H1 (cell line): Measurements from ENCODE around the gene PLEKHM3. TPM values are rescaled to one million over a fixed set of nuclear protein-coding genes. Genes with fewer than 3 reads are reported as not detected.

ENCODE experiments used
- CTCF ChIA-PET: fragments of 300-600 bp; sonication (Branson Sonifier 250); formaldehyde crosslinking; loops from one replicate; lab custom pipeline; 2021; ENCODE audit not compliant: partially characterized antibody; lab: Charles Lee
- POLR2A ChIA-PET: fragments of 300-600 bp; sonication (Branson Sonifier 250); formaldehyde crosslinking; loops from one replicate; lab custom pipeline; 2021; ENCODE audit warnings: inconsistent platforms; ENCODE audit not compliant: partially characterized antibody; lab: Charles Lee
- DNase-seq, 2 experiments: peaks; one replicate each; pipeline versions ENCODE4 v3.0.0 to v3.0.0-alpha.2; 2010 to 2022; ENCODE audit warnings: low spot score in 2 of 2, low read depth in 1 of 2, mixed read lengths in 1 of 2
- FAIRE-seq: peaks from 2 replicates; lab custom pipeline; 2011; peaks lifted over from hg19 to GRCh38; lab: Jason Lieb, UNC
- H2AFZ ChIP-seq: 2 replicates; pipeline ENCODE4 v1.8.1; 2012; ENCODE audit warnings: low read length, inconsistent platforms
- H2AK5ac ChIP-seq: 2 replicates; pipeline ENCODE4 v1.6.1; 2013; ENCODE audit warnings: low read depth, low read length
- H2BK120ac ChIP-seq: replicated peaks from 2 replicates; pipeline ENCODE3; 2013; ENCODE audit warnings: low read depth, low read length, inconsistent platforms
- H2BK12ac ChIP-seq: 2 replicates; pipeline ENCODE4 v1.6.1; 2013; ENCODE audit warnings: low read depth, low read length
- H2BK15ac ChIP-seq: 2 replicates; pipeline ENCODE4 v1.6.1; 2013; ENCODE audit warnings: low read length
- H2BK20ac ChIP-seq: 2 replicates; pipeline ENCODE4 v1.6.1; 2013; ENCODE audit warnings: low read length
- H2BK5ac ChIP-seq: 2 replicates; pipeline ENCODE4 v1.6.1; 2013; ENCODE audit warnings: low read depth, low read length
- H3K14ac ChIP-seq: 2 replicates; pipeline ENCODE4 v1.6.1; 2013; ENCODE audit warnings: inconsistent platforms; ENCODE audit not compliant: insufficient read length
- H3K18ac ChIP-seq: 2 replicates; pipeline ENCODE4 v1.6.1; 2013; ENCODE audit warnings: low read length; ENCODE audit errors: extremely low read depth
- H3K23ac ChIP-seq: 2 replicates; pipeline ENCODE4 v1.6.1; 2013; ENCODE audit warnings: inconsistent platforms; ENCODE audit not compliant: insufficient read length
- H3K23me2 ChIP-seq: 2 replicates; pipeline ENCODE4 v1.6.1; 2013; ENCODE audit warnings: low read depth, low read length
- H3K27ac ChIP-seq: 2 replicates; pipeline ENCODE4 v1.6.1; 2011; ENCODE audit warnings: low read depth, low read length, inconsistent platforms
- H3K27me3 ChIP-seq, 4 experiments: replicated peaks in 1 of 4; 1 replicate in 1 of 4; 2 replicates in 3 of 4; pipeline versions ENCODE4 v1.6.1 to v1.8.1; 2011 to 2013; ENCODE audit warnings: low read length in 3 of 4, mild to moderate bottlenecking in 3 of 4, inconsistent platforms in 2 of 4, mixed read lengths in 2 of 4, moderate library complexity in 1 of 4; ENCODE audit not compliant: control insufficient read depth in 3 of 4, insufficient read depth in 3 of 4; ENCODE audit errors: extremely low read depth in 1 of 4
- H3K36me3 ChIP-seq, 4 experiments: 2 replicates each; pipeline versions ENCODE4 v1.6.1 to v1.8.1; 2011 to 2013; ENCODE audit warnings: mild to moderate bottlenecking in 4 of 4, low read length in 3 of 4, moderate library complexity in 2 of 4, control low read depth in 1 of 4, inconsistent platforms in 1 of 4; ENCODE audit not compliant: insufficient read depth in 4 of 4, control insufficient read depth in 2 of 4
- H3K4ac ChIP-seq: replicated peaks from 2 replicates; pipeline ENCODE3; 2013; ENCODE audit warnings: low read length, low read depth, mixed read lengths, inconsistent platforms; ENCODE audit not compliant: insufficient read length
- H3K4me1 ChIP-seq, 4 experiments: replicated peaks in 1 of 4; 1 replicate in 1 of 4; 2 replicates in 3 of 4; pipeline versions ENCODE4 v1.6.1 to v1.8.1; 2011 to 2013; ENCODE audit warnings: low read length in 3 of 4, inconsistent platforms in 2 of 4, mixed read lengths in 1 of 4; ENCODE audit not compliant: insufficient read depth in 4 of 4, control insufficient read depth in 3 of 4
- H3K4me2 ChIP-seq, 2 experiments: 2 replicates each; pipeline versions ENCODE4 v1.6.1 to v1.8.1; 2011 to 2013; ENCODE audit warnings: low read depth in 2 of 2, low read length in 2 of 2, control low read depth in 1 of 2, inconsistent platforms in 1 of 2, mild to moderate bottlenecking in 1 of 2; ENCODE audit not compliant: insufficient read depth in 1 of 2
- H3K4me3 ChIP-seq, 4 experiments: fragments of 200-600, 300-600 bp in 1 of 4; sonication (generic), shearing (Covaris generic), sonication (Bioruptor Twin) in 1 of 4; 2 replicates each; pipeline versions ENCODE4 v1.5.1 to v1.8.1; 2011 to 2016; ENCODE audit warnings: low read length in 4 of 4, low read depth in 3 of 4, control low read depth in 2 of 4, inconsistent platforms in 2 of 4, mild to moderate bottlenecking in 2 of 4, mixed read lengths in 1 of 4, moderate library complexity in 1 of 4; ENCODE audit not compliant: insufficient read depth in 2 of 4; ENCODE audit errors: extremely low read depth in 1 of 4
- H3K56ac ChIP-seq: replicated peaks from 2 replicates; pipeline ENCODE3; 2013; ENCODE audit warnings: low read depth, mild to moderate bottlenecking, mixed read lengths, low read length, inconsistent platforms; ENCODE audit not compliant: insufficient read length
- H3K79me1 ChIP-seq: 2 replicates; pipeline ENCODE4 v1.6.1; 2013; ENCODE audit warnings: low read depth, low read length, control low read depth
- H3K79me2 ChIP-seq, 2 experiments: 2 replicates each; pipeline versions ENCODE4 v1.6.1 to v1.8.1; 2012 to 2013; ENCODE audit warnings: low read length in 2 of 2, mild to moderate bottlenecking in 2 of 2, inconsistent platforms in 1 of 2; ENCODE audit not compliant: insufficient read depth in 2 of 2, control insufficient read depth in 1 of 2
- H3K9ac ChIP-seq, 4 experiments: replicated peaks in 1 of 4; 1 replicate in 1 of 4; 2 replicates in 3 of 4; pipeline versions ENCODE4 v1.6.1 to v1.8.1; 2011 to 2013; ENCODE audit warnings: low read depth in 3 of 4, low read length in 3 of 4, control low read depth in 2 of 4, mild to moderate bottlenecking in 2 of 4, moderate library complexity in 2 of 4, inconsistent platforms in 1 of 4; ENCODE audit errors: extremely low read depth in 1 of 4
- H3K9me3 ChIP-seq, 2 experiments: 2 replicates each; pipeline versions ENCODE4 v1.6.1 to v1.8.1; 2012 to 2013; ENCODE audit warnings: mild to moderate bottlenecking in 2 of 2, moderate library complexity in 2 of 2, control low read depth in 1 of 2, inconsistent platforms in 1 of 2, low read depth in 1 of 2, low read length in 1 of 2, mixed read lengths in 1 of 2; ENCODE audit not compliant: insufficient read depth in 2 of 2
- H4K20me1 ChIP-seq, 2 experiments: replicated peaks in 1 of 2; 2 replicates each; pipeline versions ENCODE3 to v1.8.1; 2011 to 2013; ENCODE audit warnings: inconsistent platforms in 2 of 2, low read length in 2 of 2, mild to moderate bottlenecking in 1 of 2; ENCODE audit not compliant: insufficient read depth in 2 of 2, control insufficient read depth in 1 of 2
- H4K5ac ChIP-seq: 2 replicates; pipeline ENCODE4 v1.6.1; 2013; ENCODE audit warnings: low read length, low read depth, mixed read lengths, inconsistent platforms; ENCODE audit not compliant: insufficient read length
- H4K8ac ChIP-seq: 2 replicates; pipeline ENCODE4 v1.8.0; 2013; ENCODE audit warnings: mild to moderate bottlenecking, moderate library complexity, low read length, inconsistent platforms; ENCODE audit not compliant: insufficient read depth; ENCODE audit errors: extremely low read depth
- H4K91ac ChIP-seq: replicated peaks from 2 replicates; pipeline ENCODE3; 2013; ENCODE audit warnings: low read length, mixed read lengths, inconsistent platforms; ENCODE audit not compliant: insufficient read length
- BRCA1 ChIP-seq: IDR thresholded peaks from 2 replicates; pipeline ENCODE4 v1.6.1; 2012; ENCODE audit warnings: low read depth, low read length, improper control_type of control experiment
- CBX5 ChIP-seq: fragments of 300-800, 300-1000 bp; sonication (generic); IDR thresholded peaks from 2 replicates; pipeline ENCODE4 v1.7.1; 2016; ENCODE audit warnings: antibody characterized with exemption, low read length, low read depth
- CHD2 ChIP-seq: IDR thresholded peaks from 2 replicates; pipeline ENCODE4 v1.6.1; 2012; ENCODE audit warnings: low read length, improper control_type of control experiment
- FOSL1 ChIP-seq: IDR thresholded peaks from 2 replicates; pipeline ENCODE4 v1.6.1; 2011; ENCODE audit warnings: mild to moderate bottlenecking, low read depth, low read length, moderate library complexity; ENCODE audit not compliant: insufficient read depth
- JUN ChIP-seq: IDR thresholded peaks from 2 replicates; pipeline ENCODE4 v1.6.1; 2011; ENCODE audit warnings: low read depth, mild to moderate bottlenecking, improper control_type of control experiment, low read length
- MAFK ChIP-seq: IDR thresholded peaks from 2 replicates; pipeline ENCODE4 v1.6.1; 2012; ENCODE audit warnings: low read depth, mild to moderate bottlenecking, improper control_type of control experiment, low read length
- NRF1 ChIP-seq: IDR thresholded peaks from 2 replicates; pipeline ENCODE4 v1.6.1; 2011; ENCODE audit warnings: mild to moderate bottlenecking, low read depth, low read length, improper control_type of control experiment
- PHF8 ChIP-seq: fragments of 200-600 bp; sonication (generic); conservative IDR thresholded peaks from 2 replicates; pipeline ENCODE4 v1.7.1; 2012; ENCODE audit warnings: low read depth, mild to moderate bottlenecking, inconsistent platforms, low read length, moderate library complexity
- POLR2AphosphoS5 ChIP-seq: IDR thresholded peaks from 2 replicates; pipeline ENCODE4 v1.6.1; 2011; ENCODE audit warnings: low read depth, low read length
- RFX5 ChIP-seq: IDR thresholded peaks from 2 replicates; pipeline ENCODE4 v1.6.1; 2011; ENCODE audit warnings: low read depth, low read length, improper control_type of control experiment, borderline replicate concordance
- RXRA ChIP-seq: IDR thresholded peaks from 2 replicates; pipeline ENCODE4 v1.6.1; 2011; ENCODE audit warnings: low read depth, mild to moderate bottlenecking, low read length, moderate library complexity; ENCODE audit not compliant: insufficient read depth
- SP2 ChIP-seq: IDR thresholded peaks from 2 replicates; pipeline ENCODE4 v1.6.1; 2012; ENCODE audit warnings: mild to moderate bottlenecking, low read length, inconsistent platforms
- SUZ12 ChIP-seq: fragments of 200-600 bp; sonication (generic); IDR thresholded peaks from 2 replicates; pipeline ENCODE4 v1.6.1; 2012; ENCODE audit warnings: mild to moderate bottlenecking, inconsistent platforms, low read length, moderate library complexity, mixed read lengths
- TAF1 ChIP-seq: IDR thresholded peaks from 2 replicates; pipeline ENCODE4 v1.6.1; 2011; ENCODE audit warnings: mild to moderate bottlenecking, low read depth, low read length
- WGBS, 2 experiments: shearing (Covaris generic) in 1 of 2; methylation state at CpG; one replicate each; pipeline versions ENCODE4 v1.1.6 to v1.1.7; 2013 to 2015; ENCODE audit warnings: low lambda C conversion rate in 2 of 2, mixed read lengths in 2 of 2, inconsistent platforms in 1 of 2, low coverage in 1 of 2, missing lambda C conversion rate in 1 of 2; ENCODE audit not compliant: insufficient replicate concordance in 2 of 2, insufficient coverage in 1 of 2, insufficient read length in 1 of 2; ENCODE audit errors: extremely low coverage in 1 of 2, missing lambda C conversion rate in 1 of 2; 5-methylcytosine and 5-hydroxymethylcytosine counted together
- polyA plus RNA-seq, 7 experiments: library from polyadenylated mRNA; depleted of rRNA in 3 of 7; stranded (reverse) in 5 of 7; unstranded in 2 of 7; fragments of >200 nt in 5 of 7; fragments of 200-250 nt in 2 of 7; gene quantifications; 1 replicate in 5 of 7; 2 replicates in 1 of 7; 4 replicates in 1 of 7; pipeline versions ENCODE4 v1.2.1 to v1.2.3, GENCODE V29; 2011 to 2013; ENCODE audit warnings: missing spikeins in 2 of 7, mixed read lengths in 2 of 7
- total RNA-seq: library from RNA; stranded (reverse); fragmentation: NEBNext Ultra II Directional; extraction: Animal tissue kit (Norgen Biotek cat#: 25700); gene quantifications from 2 replicates; pipeline ENCODE4 v1.2.1, GENCODE V29; 2021
- TF ChIP-seq, protein P1 (sequence below): IDR thresholded peaks from 2 replicates; pipeline ENCODE4 v1.6.1; 2011; ENCODE audit warnings: low read depth, mild to moderate bottlenecking, low read length; ENCODE audit not compliant: insufficient read depth

PLEKHM3 gene
- total and polyA plus RNA-seq, 2 of the 8 experiments (the other 6 are each of a cell fraction or from before 2014, with no cell fraction given) = 2.3 to 5.8 TPM

DNA sequence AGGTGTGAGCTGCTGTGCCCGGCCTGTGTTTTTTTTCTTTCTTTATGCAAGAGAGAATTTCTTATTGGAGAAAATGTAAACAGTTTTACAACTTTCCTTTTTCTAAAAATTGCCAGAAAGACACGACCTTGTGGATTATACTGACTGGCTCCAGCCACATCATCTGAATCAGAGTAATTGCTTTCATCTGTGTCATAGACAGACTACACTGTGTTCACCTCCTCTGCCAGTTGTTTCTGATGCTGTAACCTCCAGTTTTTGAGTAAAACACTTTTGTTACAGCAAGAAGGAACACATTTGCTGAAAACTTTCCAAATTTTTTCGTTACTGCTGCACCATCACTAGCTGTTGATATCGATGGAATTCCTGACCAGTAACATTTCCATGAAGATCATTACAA lies 43.9 kb upstream of the PLEKHM3 start:
- H3K14ac ChIP-seq = no peak overlapping the region
- H3K4me2 ChIP-seq = no peak overlapping the region
- H3K4me1 ChIP-seq = peaks cover 0 to 2% (median 0%) of the 10 kb centered on the region in 4 experiments; a peak in 3 of 7 replicates
- no peak overlapping the region for H3K4ac ChIP-seq
- CTCF ChIA-PET = interaction anchor here (0.6 to 4.2 kb wide), 11 partner anchors 9 to 323 kb away, joined by 3 to 29 read pairs (median 4); no protein-coding TSS in a partner anchor
- no peaks in the 10 kb centered on the region for H3K79me1 ChIP-seq
- H4K91ac ChIP-seq = no peak overlapping the region
- no peak overlapping the region for H2BK5ac ChIP-seq
- H3K9ac ChIP-seq = no peak overlapping the region
- no peak overlapping the region for H2AK5ac ChIP-seq
- H2BK15ac ChIP-seq = no peak overlapping the region
- H2AFZ ChIP-seq = no peak overlapping the region
- no peak overlapping the region for H3K27ac ChIP-seq
- POLR2A ChIA-PET = interaction anchor here (0.6 kb wide), 2 partner anchors 203 to 306 kb away, joined by 3 read pairs; no protein-coding TSS in a partner anchor
- no peak for FAIRE-seq
- no peak overlapping the region for H2BK120ac ChIP-seq
- DNase-seq = no peak
- H4K20me1 ChIP-seq = no peaks in the 10 kb centered on the region
- H2BK12ac ChIP-seq = no peak overlapping the region
- no peak for TF ChIP-seq BRCA1
- TF ChIP-seq SUZ12 = no peak
- TF ChIP-seq JUN = no peak
- TF ChIP-seq POLR2AphosphoS5 = no peak
- TF ChIP-seq RFX5 = no peak
- no peak for TF ChIP-seq PHF8
- TF ChIP-seq TAF1 = no peak
- no peak for TF ChIP-seq FOSL1
- TF ChIP-seq MAFK = no peak
- TF ChIP-seq CBX5 = no peak
- TF ChIP-seq RXRA = no peak
- no peak for TF ChIP-seq SP2
- TF ChIP-seq, protein P1, sequence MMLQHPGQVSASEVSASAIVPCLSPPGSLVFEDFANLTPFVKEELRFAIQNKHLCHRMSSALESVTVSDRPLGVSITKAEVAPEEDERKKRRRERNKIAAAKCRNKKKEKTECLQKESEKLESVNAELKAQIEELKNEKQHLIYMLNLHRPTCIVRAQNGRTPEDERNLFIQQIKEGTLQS = no peak
- no peak for TF ChIP-seq NRF1
- no peak for TF ChIP-seq CHD2
- H3K79me2 ChIP-seq = no peaks in the 10 kb centered on the region
- H3K27me3 ChIP-seq = no peaks in the 10 kb centered on the region
- no peak overlapping the region for H3K56ac ChIP-seq
- 86% methylated on average over 4 of the region's 4 CpGs; no CpG with 5 or more reads in 1 of the 2 experiments for WGBS, 2 experiments
- H3K9me3 ChIP-seq = no peaks in the 10 kb centered on the region
- no peak overlapping the region for H4K5ac ChIP-seq
- no peak overlapping the region for H2BK20ac ChIP-seq
- H3K23ac ChIP-seq = no peak overlapping the region
- no peak overlapping the region for H4K8ac ChIP-seq
- H3K23me2 ChIP-seq = no peaks in the 10 kb centered on the region
- no peaks in the 10 kb centered on the region for H3K36me3 ChIP-seq
- H3K4me3 ChIP-seq = no peak overlapping the region
- H3K18ac ChIP-seq = no peak overlapping the region
